Stimulated activated naive CD8-positive, alpha-beta T cell treated with anti-CD3 and anti-CD28 coated beads, Interleukin-15, amount 100 ng/mL, for 72 hours (primary cell): ENCODE measurements around the gene ESF1.

Experiments used
- ATAC-seq: fragments of 150-1000 bp; cut with Tn5 transposase; 2 replicates; pipeline ENCODE4 v1.10.0; 2021; ENCODE audit warnings: mild to moderate bottlenecking, moderate library complexity
- DNase-seq, 2 donors: peaks; one replicate each; pipeline ENCODE4 v3.0.0; 2021 to 2022
- H3K27ac Mint-ChIP-seq, 2 donors: one replicate each; pipeline ENCODE4 v1.8.0; 2022; ENCODE audit warnings: mild to moderate bottlenecking in 2 of 2, mixed read lengths in 2 of 2, moderate library complexity in 2 of 2
- H3K27me3 Mint-ChIP-seq: one replicate; pipeline ENCODE4 v1.8.0; 2022; ENCODE audit warnings: mixed read lengths
- H3K4me1 Mint-ChIP-seq: one replicate; pipeline ENCODE4 v1.8.0; 2022; ENCODE audit warnings: mild to moderate bottlenecking, mixed read lengths
- H3K4me3 Mint-ChIP-seq, 2 donors: one replicate each; pipeline ENCODE4 v1.8.0; 2022; ENCODE audit warnings: mild to moderate bottlenecking in 2 of 2, mixed read lengths in 2 of 2, moderate library complexity in 1 of 2
- H3K9me3 Mint-ChIP-seq, 2 donors: one replicate each; pipeline ENCODE4 v1.8.0; 2022; ENCODE audit warnings: mixed read lengths in 2 of 2

Gene ESF1

GRCh38 chr20:13681248-13682125 lies 103.2 kb downstream of the ESF1 start:
- DNase-seq = no peak
- no peak for ATAC-seq
- no peak overlapping the region for H3K27ac Mint-ChIP-seq

GRCh38 chr20:13678944-13679343 lies 105.8 kb downstream of the ESF1 start:
- H3K9me3 Mint-ChIP-seq = no peaks in the 10 kb centered on the region
- no peak overlapping the region for H3K27ac Mint-ChIP-seq
- H3K27me3 Mint-ChIP-seq = peaks cover 8% of the 10 kb centered on the region
- no peak for ATAC-seq
- H3K4me1 Mint-ChIP-seq = no peaks in the 10 kb centered on the region
- DNase-seq = no peak
- H3K4me3 Mint-ChIP-seq = no peak overlapping the region

More at GRCh38 chr20:13681248-13682125, 103.2 kb downstream of the ESF1 start:
- H3K4me1 Mint-ChIP-seq = peaks cover 8% of the 10 kb centered on the region
- no peaks in the 10 kb centered on the region for H3K9me3 Mint-ChIP-seq
- H3K4me3 Mint-ChIP-seq = no peak overlapping the region
- H3K27me3 Mint-ChIP-seq = peaks cover 24% of the 10 kb centered on the region

GRCh38 chr20:13677241-13677640 lies 107.5 kb downstream of the ESF1 start:
- Mint-ChIP-seq H3K27me3 (no peaks in the 10 kb centered on the region), H3K27ac (no peak overlapping the region), H3K4me3 (no peak overlapping the region), H3K9me3 (no peaks in the 10 kb centered on the region), H3K4me1 (no peaks in the 10 kb centered on the region)
- no peak for ATAC-seq
- no peak for DNase-seq

GRCh38 chr20:13676682-13677081 lies 108.0 kb downstream of the ESF1 start:
- Mint-ChIP-seq H3K9me3 (no peaks in the 10 kb centered on the region), H3K4me3 (no peak overlapping the region), H3K4me1 (no peaks in the 10 kb centered on the region), H3K27ac (no peak overlapping the region), H3K27me3 (no peaks in the 10 kb centered on the region)
- ATAC-seq = no peak
- DNase-seq = no peak

- Mint-ChIP-seq H3K9me3 (no peaks in the 10 kb centered on the region), H3K4me3 (no peak overlapping the region), H3K27ac (no peak overlapping the region), H3K4me1 (no peaks in the 10 kb centered on the region), H3K27me3 (peaks cover 11% of the 10 kb centered on the region)
- ATAC-seq (no peak), DNase-seq (no peak)
These were observed 112.0 kb downstream of the ESF1 start for GRCh38 chr20:13672690-13673089.

- Mint-ChIP-seq H3K9me3 (no peaks in the 10 kb centered on the region), H3K27me3 (peaks cover 11% of the 10 kb centered on the region), H3K4me3 (no peak overlapping the region), H3K27ac (no peak overlapping the region), H3K4me1 (no peaks in the 10 kb centered on the region)
- no peak for DNase-seq
- no peak for ATAC-seq
These were observed 112.8 kb downstream of the ESF1 start for GRCh38 chr20:13671916-13672378.

GRCh38 chr20:13671512-13671911 lies 113.2 kb downstream of the ESF1 start:
- ATAC-seq = no peak
- H3K27me3 Mint-ChIP-seq = peaks cover 11% of the 10 kb centered on the region
- H3K27ac Mint-ChIP-seq = no peak overlapping the region
- no peaks in the 10 kb centered on the region for H3K4me1 Mint-ChIP-seq
- H3K9me3 Mint-ChIP-seq = no peaks in the 10 kb centered on the region
- H3K4me3 Mint-ChIP-seq = no peak overlapping the region
- no peak for DNase-seq

- Mint-ChIP-seq H3K9me3 (no peaks in the 10 kb centered on the region), H3K4me3 (no peak overlapping the region), H3K27ac (no peak overlapping the region), H3K27me3 (peaks cover 18% of the 10 kb centered on the region), H3K4me1 (no peaks in the 10 kb centered on the region)
- no peak for ATAC-seq
- no peak for DNase-seq
These were observed 114.6 kb downstream of the ESF1 start for GRCh38 chr20:13670160-13670559.

- DNase-seq = no peak
- Mint-ChIP-seq H3K27ac (no peak overlapping the region), H3K27me3 (peaks cover 17% of the 10 kb centered on the region), H3K4me1 (no peaks in the 10 kb centered on the region), H3K4me3 (no peak overlapping the region), H3K9me3 (no peaks in the 10 kb centered on the region)
- no peak for ATAC-seq
These were observed 118.9 kb downstream of the ESF1 start for GRCh38 chr20:13665709-13666395.
